HCT116 (cell line): ENCODE data around the gene GUCY2D. TPM values are rescaled to one million over a fixed set of nuclear protein-coding genes. Genes with fewer than 3 reads are reported as not detected.

Source experiments
- ATAC-seq: fragments of 200-7000 bp; cut with Tn5 transposase; 2 replicates; pipeline ENCODE4 v1.9.1; 2020; ENCODE audit warnings: mild to moderate bottlenecking, moderate library complexity
- BruUV-seq: library from RNA; stranded (reverse); fragments of 400-500 nt; replicated peaks from 2 replicates; lab custom pipeline; 2021; lab: Mats Ljungman, UMichigan
- CTCF ChIA-PET: fragments of 300-600 bp; sonication (Branson Sonifier 250); formaldehyde crosslinking; loops from one replicate; lab custom pipeline; 2021; ENCODE audit warnings: antibody characterized with exemption; lab: Charles Lee
- POLR2A ChIA-PET: fragments of 300-600, 350-600 bp; sonication (Branson Sonifier 250); formaldehyde crosslinking; loops from one replicate; lab custom pipeline; 2021; ENCODE audit warnings: antibody characterized with exemption; lab: Charles Lee
- RAD21 ChIA-PET, 2 experiments: fragments of 300-600 bp; sonication (Branson Sonifier 250); formaldehyde crosslinking; loops; one replicate each; lab custom pipeline; 2023; ENCODE audit warnings: low total read pairs in 2 of 2; ENCODE audit not compliant: uncharacterized antibody in 2 of 2, unreplicated experiment in 2 of 2, low non-redundant PET in 1 of 2; lab: Charles Lee
- DNase-seq: peaks from one replicate; pipeline ENCODE4 v3.0.0-alpha.2; 2010; ENCODE audit warnings: low read depth, low spot score
- H2AFZ ChIP-seq: fragments of 200-600 bp; shearing (Covaris generic), sonication (generic); 2 replicates; pipeline ENCODE4 v1.6.1; 2017; ENCODE audit warnings: low read depth, mixed run types, mixed read lengths, antibody characterized with exemption, low read length; ENCODE audit not compliant: poor library complexity, severe bottlenecking
- H3K27ac ChIP-seq: 2 replicates; pipeline ENCODE4 v1.5.1; 2012; ENCODE audit warnings: low read depth, low read length
- H3K27me3 ChIP-seq: fragments of 200-600 bp; sonication (generic); 2 replicates; pipeline ENCODE4 v1.6.1; 2016; ENCODE audit warnings: mixed run types, low read length, mixed read lengths; ENCODE audit not compliant: insufficient read depth
- H3K36me3 ChIP-seq, 2 experiments: fragments of 200-500 bp in 1 of 2; fragments of 200-600 bp in 1 of 2; sonication (Bioruptor generic) in 1 of 2; sonication (generic) in 1 of 2; 2 replicates each; pipeline versions ENCODE4 v1.5.1 to v1.6.1; 2014 to 2016; ENCODE audit warnings: low read length in 2 of 2, inconsistent platforms in 1 of 2, mixed read lengths in 1 of 2, mixed run types in 1 of 2; ENCODE audit not compliant: insufficient read depth in 2 of 2, control insufficient read depth in 1 of 2
- H3K4me1 ChIP-seq, 2 experiments: fragments of 200-600 bp in 1 of 2; sonication (generic) in 1 of 2; 2 replicates each; pipeline versions ENCODE4 v1.5.1 to v1.6.1; 2012 to 2017; ENCODE audit warnings: low read length in 2 of 2, inconsistent platforms in 1 of 2, mild to moderate bottlenecking in 1 of 2, mixed read lengths in 1 of 2, mixed run types in 1 of 2, moderate library complexity in 1 of 2; ENCODE audit not compliant: insufficient read depth in 2 of 2, control insufficient read depth in 1 of 2
- H3K4me2 ChIP-seq: fragments of 200-600 bp; sonication (generic); 2 replicates; pipeline ENCODE4 v1.6.1; 2017; ENCODE audit warnings: mixed run types, low read length, mixed read lengths
- H3K4me3 ChIP-seq, 2 experiments: fragments of 200-600 bp in 1 of 2; sonication (generic) in 1 of 2; replicated peaks in 1 of 2; 2 replicates each; pipeline ENCODE4 v1.5.1; 2011 to 2016; ENCODE audit warnings: low read length in 2 of 2, control low read depth in 1 of 2, low read depth in 1 of 2, mild to moderate bottlenecking in 1 of 2, mixed read lengths in 1 of 2, mixed run types in 1 of 2
- H3K79me2 ChIP-seq: fragments of 200-600 bp; sonication (generic); 2 replicates; pipeline ENCODE4 v1.6.1; 2017; ENCODE audit warnings: mild to moderate bottlenecking, mixed run types, low read length, moderate library complexity, mixed read lengths; ENCODE audit not compliant: insufficient read depth
- H3K9ac ChIP-seq: fragments of 200-600 bp; sonication (generic); 2 replicates; pipeline ENCODE4 v1.6.1; 2016; ENCODE audit warnings: low read length, mixed read lengths
- H3K9me2 ChIP-seq: fragments of 200-600 bp; sonication (generic), shearing (Covaris generic); 2 replicates; pipeline ENCODE4 v1.6.1; 2017; ENCODE audit warnings: mixed run types, mild to moderate bottlenecking, moderate library complexity; ENCODE audit not compliant: insufficient read depth
- H3K9me3 ChIP-seq, 2 experiments: fragments of 200-500 bp in 1 of 2; fragments of 200-600 bp in 1 of 2; sonication (Bioruptor generic) in 1 of 2; sonication (generic) in 1 of 2; 2 replicates each; pipeline ENCODE4 v1.6.1; 2014 to 2017; ENCODE audit warnings: low read length in 2 of 2, mixed read lengths in 2 of 2, inconsistent platforms in 1 of 2, low read depth in 1 of 2, mild to moderate bottlenecking in 1 of 2, mixed run types in 1 of 2, moderate library complexity in 1 of 2; ENCODE audit not compliant: control insufficient read depth in 1 of 2, insufficient read depth in 1 of 2
- H4K20me1 ChIP-seq: fragments of 200-600 bp; sonication (generic), shearing (Covaris generic); 2 replicates; pipeline ENCODE4 v1.6.1; 2017; ENCODE audit warnings: mixed run types, mild to moderate bottlenecking, moderate library complexity; ENCODE audit not compliant: insufficient read depth
- CTCF ChIP-seq, 3 experiments: fragments of 200-600 bp in 1 of 3; sonication (generic) in 1 of 3; IDR thresholded peaks in 2 of 3; conservative IDR thresholded peaks in 1 of 3; 2 replicates each; pipeline ENCODE4 v1.5.1; 2012 to 2017; ENCODE audit warnings: low read depth in 2 of 3, low read length in 2 of 3, antibody characterized with exemption in 1 of 3, borderline replicate concordance in 1 of 3, control low read depth in 1 of 3, mild to moderate bottlenecking in 1 of 3, mixed read lengths in 1 of 3, mixed run types in 1 of 3, moderate library complexity in 1 of 3; ENCODE audit not compliant: insufficient read depth in 1 of 3
- EGR1 ChIP-seq: IDR thresholded peaks from 2 replicates; pipeline ENCODE4 v1.6.1; 2012; ENCODE audit warnings: low read depth
- EZH2phosphoT487 ChIP-seq: fragments of 200-600 bp; IDR thresholded peaks from 2 replicates; pipeline ENCODE4 v1.6.1; 2018; ENCODE audit warnings: antibody characterized with exemption, borderline replicate concordance
- JUND ChIP-seq: IDR thresholded peaks from 2 replicates; pipeline ENCODE4 v1.6.1; 2012
- POLR2A ChIP-seq: IDR thresholded peaks from 2 replicates; pipeline ENCODE4 v1.7.0; 2011; ENCODE audit warnings: borderline replicate concordance; ENCODE audit not compliant: insufficient read depth, insufficient read length; ENCODE audit errors: extremely low read depth
- POLR2AphosphoS5 ChIP-seq: IDR thresholded peaks from 2 replicates; pipeline ENCODE4 v1.6.1; 2011; ENCODE audit warnings: mild to moderate bottlenecking, low read depth, low read length, moderate library complexity
- RAD21 ChIP-seq: IDR thresholded peaks from 2 replicates; pipeline ENCODE4 v1.6.1; 2012; ENCODE audit warnings: low read depth, mild to moderate bottlenecking
- SRF ChIP-seq: IDR thresholded peaks from 2 replicates; pipeline ENCODE4 v1.6.1; 2012; ENCODE audit warnings: low read depth
- TCF7L2 ChIP-seq: IDR thresholded peaks from 2 replicates; pipeline ENCODE4 v1.7.0; 2011; ENCODE audit warnings: borderline replicate concordance, inconsistent platforms; ENCODE audit not compliant: insufficient read depth, insufficient read length; ENCODE audit errors: extremely low read depth
- intact Hi-C: fragments of 100-400 bp; cut with micrococcal nuclease; formaldehyde crosslinking; loops from 2 replicates; pipeline ENCODE4 v1.10.0; 2022
- total RNA-seq: library from RNA; stranded (reverse); gene quantifications from one replicate; pipeline ENCODE4 v1.2.1, GENCODE V29; 2021; ENCODE audit not compliant: unreplicated experiment
- TF ChIP-seq, protein P1 (sequence below): IDR thresholded peaks from 2 replicates; pipeline ENCODE4 v1.6.1; 2011; ENCODE audit warnings: mild to moderate bottlenecking, low read length, moderate library complexity; ENCODE audit not compliant: insufficient replicate concordance; ENCODE audit errors: extremely low read depth

GUCY2D gene
- total RNA-seq, 1 experiment from 2014 or later: 1.4 TPM

GRCh38 chr17:8041249-8041928, 39.0 kb downstream of the GUCY2D start:
- DNase-seq (peak; percentile 72), ATAC-seq (peak; percentile 78)
- H3K27me3 ChIP-seq: no peaks in the 10 kb centered on the region
- no peaks in the 10 kb centered on the region for H3K9me2 ChIP-seq
- no peaks in the 10 kb centered on the region for H3K79me2 ChIP-seq
- H3K4me2 ChIP-seq: 0 out of 2 replicates have a peak overlapping the region, but pooled peaks have one; percentile 1
- no peaks in the 10 kb centered on the region for H3K36me3 ChIP-seq
- H3K9ac ChIP-seq: no peak overlapping the region
- H2AFZ ChIP-seq: peak overlapping the region; percentile 83
- TF ChIP-seq EZH2phosphoT487 (no peak), JUND (no peak), CTCF (IDR thresholded peaks at IDR 0.05 in 2 of 3, conservative IDR thresholded peaks at IDR 0.05 in 1 of 3; ENCODE audit: borderline replicate concordance in 1 of 3, insufficient read depth in 1 of 3, low read depth in 2 of 3, low read length in 2 of 3) (peak; percentile 56 to 96 (median 82)), POLR2AphosphoS5 (no peak), POLR2A (no peak), TCF7L2 (peak; percentile 15), EGR1 (no peak), RAD21 (peak; percentile 97), SRF (no peak)
- TF ChIP-seq, protein P1, sequence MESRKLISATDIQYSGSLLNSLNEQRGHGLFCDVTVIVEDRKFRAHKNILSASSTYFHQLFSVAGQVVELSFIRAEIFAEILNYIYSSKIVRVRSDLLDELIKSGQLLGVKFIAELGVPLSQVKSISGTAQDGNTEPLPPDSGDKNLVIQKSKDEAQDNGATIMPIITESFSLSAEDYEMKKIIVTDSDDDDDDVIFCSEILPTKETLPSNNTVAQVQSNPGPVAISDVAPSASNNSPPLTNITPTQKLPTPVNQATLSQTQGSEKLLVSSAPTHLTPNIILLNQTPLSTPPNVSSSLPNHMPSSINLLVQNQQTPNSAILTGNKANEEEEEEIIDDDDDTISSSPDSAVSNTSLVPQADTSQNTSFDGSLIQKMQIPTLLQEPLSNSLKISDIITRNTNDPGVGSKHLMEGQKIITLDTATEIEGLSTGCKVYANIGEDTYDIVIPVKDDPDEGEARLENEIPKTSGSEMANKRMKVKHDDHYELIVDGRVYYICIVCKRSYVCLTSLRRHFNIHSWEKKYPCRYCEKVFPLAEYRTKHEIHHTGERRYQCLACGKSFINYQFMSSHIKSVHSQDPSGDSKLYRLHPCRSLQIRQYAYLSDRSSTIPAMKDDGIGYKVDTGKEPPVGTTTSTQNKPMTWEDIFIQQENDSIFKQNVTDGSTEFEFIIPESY: no peak
- H3K9me3 ChIP-seq: no peaks in the 10 kb centered on the region
- ChIA-PET POLR2A (interaction anchor here (0.7 to 1.4 kb wide), 4 partner anchors 25 to 462 kb away, joined by 3 to 6 read pairs (median 4); partner anchors contain the start of gene CD68), RAD21 (interaction anchor here (0.8 to 2.0 kb wide), 10 partner anchors 19 to 298 kb away, joined by 3 to 13 read pairs (median 4); no protein-coding TSS in a partner anchor), CTCF (interaction anchor here (0.7 to 2.9 kb wide), 32 partner anchors 9 to 712 kb away, joined by 3 to 55 read pairs (median 6); partner anchors contain the start of genes CD68, CNTROB, NAA38 and NEURL4)
- H3K4me3 ChIP-seq: no peak overlapping the region
- H3K27ac ChIP-seq: no peak overlapping the region
- H4K20me1 ChIP-seq: no peaks in the 10 kb centered on the region
- intact Hi-C loops: loop anchor here (1.0 to 5.0 kb wide), 5 partner anchors 25 to 297 kb away; no protein-coding TSS in a partner anchor
- H3K4me1 ChIP-seq: peaks cover 0 to 6% of the 10 kb centered on the region in 2 experiments; a peak in 1 of 4 replicates
- BruUV-seq: no TSS peak
